B cell (primary cell): ENCODE results near the gene NFASC. TPM values are rescaled to one million over a fixed set of nuclear protein-coding genes. Genes with fewer than 3 reads are reported as not detected.

Source experiments
- ATAC-seq: fragments of 200-7000 bp; cut with Tn5 transposase; one replicate; pipeline ENCODE4 v1.10.0; 2021; ENCODE audit warnings: low read depth, mild to moderate bottlenecking, moderate number of reproducible peaks, moderate library complexity
- CTCF ChIA-PET: fragments of 350-600 bp; sonication (Branson Sonifier 250); formaldehyde crosslinking; loops from one replicate; lab custom pipeline; 2021; ENCODE audit warnings: antibody characterized with exemption, inconsistent platforms; lab: Charles Lee
- POLR2A ChIA-PET: fragments of 350-600 bp; sonication (Branson Sonifier 250); formaldehyde crosslinking; loops from one replicate; lab custom pipeline; 2021; ENCODE audit warnings: antibody characterized with exemption; lab: Charles Lee
- DNase-seq: peaks from one replicate; pipeline ENCODE4 v3.0.0; 2013
- H2AFZ ChIP-seq: 2 replicates; pipeline ENCODE4 v1.6.1; 2012; ENCODE audit warnings: mild to moderate bottlenecking, low read depth, low read length; ENCODE audit not compliant: insufficient read depth, poor library complexity, severe bottlenecking
- H3K27ac ChIP-seq, 2 donors: 1 replicate in 1 of 2; 2 replicates in 1 of 2; pipeline ENCODE4 v1.5.1; 2012 to 2013; ENCODE audit warnings: low read length in 2 of 2, mild to moderate bottlenecking in 2 of 2, moderate library complexity in 1 of 2
- H3K27me3 ChIP-seq, 4 experiments: fragments of 200-600 bp in 1 of 4; sonication (generic) in 1 of 4; replicated peaks in 1 of 4; 1 replicate in 2 of 4; 2 replicates in 2 of 4; pipeline versions ENCODE4 v1.6.1 to v1.7.0; 2013 to 2016; ENCODE audit warnings: low read length in 3 of 4, mild to moderate bottlenecking in 2 of 4, mixed read lengths in 1 of 4, moderate library complexity in 1 of 4; ENCODE audit not compliant: insufficient read depth in 4 of 4, control insufficient read depth in 3 of 4; ENCODE audit errors: control extremely low read depth in 1 of 4
- H3K36me3 ChIP-seq, 2 experiments: replicated peaks in 1 of 2; 1 replicate in 1 of 2; 2 replicates in 1 of 2; pipeline versions ENCODE4 v1.6.1 to v1.7.1; 2013; ENCODE audit warnings: low read length in 1 of 2; ENCODE audit not compliant: insufficient read depth in 2 of 2, control insufficient read depth in 1 of 2; ENCODE audit errors: control extremely low read depth in 1 of 2, extremely low read depth in 1 of 2
- H3K4me1 ChIP-seq, 2 donors: fragments of 200-600 bp in 1 of 2; sonication (generic) in 1 of 2; 1 replicate in 1 of 2; 2 replicates in 1 of 2; pipeline versions ENCODE4 v1.5.1 to v1.6.1; 2013 to 2017; ENCODE audit warnings: low read length in 2 of 2; ENCODE audit not compliant: control insufficient read depth in 2 of 2, insufficient read depth in 2 of 2
- H3K4me2 ChIP-seq: replicated peaks from 2 replicates; pipeline ENCODE3; 2012; ENCODE audit warnings: mild to moderate bottlenecking, low read depth, low read length; ENCODE audit not compliant: poor library complexity, severe bottlenecking
- H3K4me3 ChIP-seq, 5 experiments: fragments of 200-600 bp in 1 of 5; sonication (generic) in 1 of 5; 1 replicate in 3 of 5; 2 replicates in 2 of 5; pipeline versions ENCODE4 v1.5.1 to v1.7.0; 2011 to 2016; ENCODE audit warnings: low read length in 4 of 5, mild to moderate bottlenecking in 4 of 5, low read depth in 2 of 5, control low read depth in 1 of 5, moderate library complexity in 1 of 5; ENCODE audit not compliant: insufficient read depth in 1 of 5; ENCODE audit errors: control extremely low read depth in 1 of 5, extremely low read depth in 1 of 5
- H3K79me2 ChIP-seq: fragments of 200-600 bp; sonication (generic); one replicate; pipeline ENCODE4 v1.6.0; 2016; ENCODE audit warnings: low read length; ENCODE audit not compliant: control insufficient read depth, insufficient read depth
- H3K9ac ChIP-seq: fragments of 200-600 bp; sonication (generic); 2 replicates; pipeline ENCODE4 v1.6.1; 2017; ENCODE audit warnings: mild to moderate bottlenecking, low read length, moderate library complexity
- H3K9me3 ChIP-seq, 3 donors: one replicate each; pipeline versions ENCODE4 v1.6.1 to v1.7.1; 2013; ENCODE audit warnings: low read length in 2 of 3; ENCODE audit not compliant: control insufficient read depth in 2 of 3, insufficient read depth in 1 of 3; ENCODE audit errors: control extremely low read depth in 1 of 3
- H4K20me1 ChIP-seq: 2 replicates; pipeline ENCODE4 v1.6.0; 2012; ENCODE audit warnings: mild to moderate bottlenecking, low read length; ENCODE audit not compliant: insufficient read depth, control insufficient read depth, poor library complexity, severe bottlenecking
- H3K27ac Mint-ChIP-seq: one replicate; pipeline ENCODE4 v1.8.0; 2021; ENCODE audit warnings: mixed read lengths
- H3K27me3 Mint-ChIP-seq: one replicate; pipeline ENCODE4 v1.8.0; 2021; ENCODE audit warnings: mixed read lengths
- H3K4me1 Mint-ChIP-seq: one replicate; pipeline ENCODE4 v1.8.0; 2021; ENCODE audit warnings: mixed read lengths
- H3K4me3 Mint-ChIP-seq: one replicate; pipeline ENCODE4 v1.8.0; 2021; ENCODE audit warnings: mixed read lengths
- H3K9me3 Mint-ChIP-seq: one replicate; pipeline ENCODE4 v1.8.0; 2022; ENCODE audit warnings: mixed read lengths; ENCODE audit not compliant: insufficient read depth
- CTCF ChIP-seq: fragments of 200-600 bp; IDR thresholded peaks from one replicate; pipeline ENCODE4 v1.8.0; 2022; ENCODE audit warnings: antibody characterized with exemption, mild to moderate bottlenecking
- EZH2 ChIP-seq: IDR thresholded peaks from 2 replicates; pipeline ENCODE4 v1.6.1; 2012; ENCODE audit warnings: borderline replicate concordance, low read depth, mild to moderate bottlenecking, moderate library complexity, low read length; ENCODE audit not compliant: insufficient read depth, poor library complexity, severe bottlenecking
- WGBS: methylation state at CpG from one replicate; pipeline ENCODE4 v1.1.5; 2013; ENCODE audit warnings: missing lambda C conversion rate; ENCODE audit not compliant: insufficient coverage; 5-methylcytosine and 5-hydroxymethylcytosine counted together
- intact Hi-C: fragments of 100-400 bp; cut with micrococcal nuclease; formaldehyde crosslinking; loops from one replicate; pipeline ENCODE4 v1.10.0; 2022
- polyA plus RNA-seq: library from polyadenylated mRNA; depleted of rRNA; stranded (reverse); fragments of >200 nt; gene quantifications from 2 replicates; pipeline ENCODE4 v1.2.3, GENCODE V29; 2012
- total RNA-seq, 2 donors: library from RNA; stranded (reverse); fragments of 120-200 nt in 1 of 2; gene quantifications; 1 replicate in 1 of 2; 2 replicates in 1 of 2; pipeline versions ENCODE4 v1.2.3 to v1.2.4, GENCODE V29; 2013 to 2022

NFASC gene
- total and polyA plus RNA-seq, 2 donors (not counting 1 experiment from before 2014, with no cell fraction given) = 0.06 to 0.39 TPM

DNA sequence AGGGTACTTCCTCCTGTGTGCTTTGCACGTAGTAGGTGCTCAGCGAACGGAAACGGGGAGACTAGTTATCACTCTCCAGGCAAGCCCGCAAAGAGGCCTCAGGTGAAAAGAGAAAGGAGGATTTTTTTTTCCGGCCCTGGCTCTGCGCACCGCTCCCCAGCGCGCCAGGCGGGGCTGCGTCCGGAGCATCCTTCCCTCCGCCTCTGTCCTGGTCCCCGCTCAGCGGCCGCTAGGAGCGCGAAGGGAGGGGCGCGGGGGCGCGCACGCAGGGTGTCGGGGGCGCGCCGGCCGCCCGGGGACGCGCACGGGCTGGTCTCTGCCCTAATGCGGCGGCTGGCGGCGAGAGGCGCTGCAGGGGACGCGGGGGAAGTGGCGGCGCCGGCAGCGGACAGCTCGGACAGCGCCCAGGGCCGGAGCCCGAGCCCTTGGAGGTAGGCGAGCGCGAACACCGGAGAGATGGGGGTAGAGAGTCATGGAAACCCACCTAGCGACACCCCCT, 42.3 kb upstream of the NFASC start:
- Histone ChIP-seq H3K9ac (peak overlapping the region; percentile 29), H4K20me1 (no peaks in the 10 kb centered on the region), H3K4me2 (peak overlapping the region; percentile 72), H3K79me2 (no peaks in the 10 kb centered on the region), H2AFZ (peak overlapping the region; percentile 28), H3K36me3 (no peaks in the 10 kb centered on the region), H3K4me3 (peak overlapping the region in 2 of 5 experiments; percentile 9 to 25), H3K9me3 (peaks cover 0 to 10% (median 0%) of the 10 kb centered on the region in 3 donors), H3K27me3 (peaks cover 0 to 44% (median 20%) of the 10 kb centered on the region in 4 experiments), H3K27ac (no peak overlapping the region), H3K4me1 (peaks cover 10 to 16% of the 10 kb centered on the region in 2 donors)
- no peak for TF ChIP-seq EZH2
- no peak for TF ChIP-seq CTCF
- ChIA-PET POLR2A (no interaction called here), CTCF (interaction anchor here (1.1 kb wide), 1 partner anchor 22 kb away, joined by 4 read pairs; no protein-coding TSS in a partner anchor)
- intact Hi-C loops = no loop called here
- ATAC-seq = peak; percentile 60
- Mint-ChIP-seq H3K4me3 (peak overlapping the region; percentile 62), H3K27me3 (peaks cover 59% of the 10 kb centered on the region), H3K9me3 (no peaks in the 10 kb centered on the region), H3K27ac (no peak overlapping the region), H3K4me1 (peaks cover 11% of the 10 kb centered on the region)
- peak; percentile 63 for DNase-seq
- WGBS = 4% methylated on average over 49 of the region's 53 CpGs

DNA sequence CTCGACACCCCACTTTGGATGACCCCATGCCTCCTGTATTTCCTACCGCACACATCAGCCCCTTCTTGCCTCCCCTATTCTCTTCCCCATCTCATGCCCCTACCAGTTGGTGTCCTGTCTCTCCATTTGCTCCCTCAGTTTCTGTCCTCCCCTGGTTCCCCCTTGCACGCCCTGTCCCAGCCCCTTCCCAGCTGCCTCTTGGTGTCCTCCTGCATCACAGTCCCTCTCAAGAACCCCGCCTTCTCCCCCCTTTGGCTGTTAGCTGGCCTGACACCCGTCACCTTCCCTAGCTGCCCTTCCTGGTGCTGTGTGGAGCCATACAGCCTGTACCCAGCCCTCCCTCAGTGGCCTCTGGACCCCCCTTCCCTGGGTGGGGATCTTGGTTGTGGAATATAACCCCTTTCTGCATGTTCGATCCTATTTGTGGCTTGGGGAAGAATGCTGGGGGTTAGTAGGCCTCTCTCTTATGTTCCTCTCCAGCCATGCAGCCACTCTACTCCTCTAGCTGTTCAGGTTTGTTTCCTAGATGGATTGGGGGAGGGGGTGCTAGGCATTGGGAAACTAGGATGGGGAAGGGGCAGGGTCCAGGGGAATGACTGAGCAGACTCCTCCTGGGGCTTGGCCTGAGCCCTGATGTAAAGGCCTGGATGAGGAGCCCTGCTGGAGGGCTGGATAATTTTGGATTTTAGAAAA, 41.4 kb upstream of the NFASC start:
- ATAC-seq (no peak), DNase-seq (no peak)
- no peaks in the 10 kb centered on the region for H3K79me2 ChIP-seq
- H2AFZ ChIP-seq = peak overlapping the region; percentile 28
- peaks cover 10 to 16% of the 10 kb centered on the region in 2 donors for H3K4me1 ChIP-seq
- Mint-ChIP-seq H3K27ac (no peak overlapping the region), H3K4me1 (peaks cover 11% of the 10 kb centered on the region), H3K9me3 (no peaks in the 10 kb centered on the region), H3K4me3 (peak overlapping the region; percentile 32), H3K27me3 (peaks cover 57% of the 10 kb centered on the region)
- H3K4me3 ChIP-seq = no peak overlapping the region
- WGBS = 47% methylated on average over 4 of the region's 6 CpGs
- H3K4me2 ChIP-seq = peak overlapping the region; percentile 72
- peaks cover 0 to 10% (median 0%) of the 10 kb centered on the region in 3 donors for H3K9me3 ChIP-seq
- H3K27me3 ChIP-seq = peaks cover 0 to 45% (median 22%) of the 10 kb centered on the region in 4 experiments
- no peak overlapping the region for H3K27ac ChIP-seq
- ChIA-PET POLR2A (no interaction called here), CTCF (no interaction called here)
- H3K9ac ChIP-seq = no peak overlapping the region
- no peaks in the 10 kb centered on the region for H3K36me3 ChIP-seq
- intact Hi-C loops = no loop called here
- no peaks in the 10 kb centered on the region for H4K20me1 ChIP-seq
- no peak for TF ChIP-seq CTCF
- no peak for TF ChIP-seq EZH2
